GM20000 (cell line): ENCODE data around the gene STRN3.

Experiments
- DNase-seq: peaks from one replicate; pipeline ENCODE4 v3.0.0; 2012; ENCODE audit warnings: low spot score
- CTCF ChIP-seq: IDR thresholded peaks from 2 replicates; pipeline ENCODE4 v1.5.1; 2012; ENCODE audit warnings: mild to moderate bottlenecking, control low read depth; ENCODE audit errors: extremely low read depth, missing control alignments

Gene STRN3

GRCh38 chr14:30883508-30884294 is 142.5 kb downstream of the STRN3 start:
- TF ChIP-seq CTCF = no peak
- DNase-seq = no peak

- TF ChIP-seq CTCF = no peak
- DNase-seq = no peak
Measured at GRCh38 chr14:30882431-30882830, 143.7 kb downstream of the STRN3 start.

- no peak for DNase-seq
- no peak for TF ChIP-seq CTCF
Measured at GRCh38 chr14:30876692-30877091, 149.5 kb downstream of the STRN3 start.

GRCh38 chr14:30875788-30876053 is 150.5 kb downstream of the STRN3 start:
- no peak for DNase-seq
- no peak for TF ChIP-seq CTCF

- DNase-seq = peak; percentile 47
- no peak for TF ChIP-seq CTCF
Measured at GRCh38 chr14:30874999-30875787, 151.0 kb downstream of the STRN3 start.

- DNase-seq = peak; percentile 92
- TF ChIP-seq CTCF = peak; percentile 29
Measured at GRCh38 chr14:30874120-30874998, 151.8 kb downstream of the STRN3 start, which contains the start of gene COCH. COCH (plus strand) TSS chr14:30874559; CDS start chr14:30874939, 380 bp downstream.
